H9 (cell line): ENCODE results near the gene PRDM8. TPM values are rescaled to one million over a fixed set of nuclear protein-coding genes. Genes with fewer than 3 reads are reported as not detected.
A peak's percentile ranks its signal among the peaks of the same experiment; 100 is the strongest.

Experiments
- DNase-seq: peaks from one replicate; pipeline ENCODE4 v3.0.0-alpha.2; 2017
- H2AFZ ChIP-seq: one replicate; pipeline ENCODE4 v1.6.1; 2013; ENCODE audit warnings: mild to moderate bottlenecking, low read length, control low read depth, moderate library complexity
- H2AK5ac ChIP-seq: 2 replicates; pipeline ENCODE4 v1.6.1; 2013; ENCODE audit warnings: low read length, control low read depth, mixed read lengths; ENCODE audit not compliant: insufficient read length
- H2BK120ac ChIP-seq: one replicate; pipeline ENCODE4 v1.6.1; 2013; ENCODE audit warnings: low read depth, mild to moderate bottlenecking, low read length, control low read depth, inconsistent platforms; ENCODE audit not compliant: poor library complexity, severe bottlenecking
- H2BK12ac ChIP-seq: 2 replicates; pipeline ENCODE4 v1.6.1; 2013; ENCODE audit warnings: low read length, control low read depth, mixed read lengths, low read depth; ENCODE audit not compliant: insufficient read length
- H2BK15ac ChIP-seq: 2 replicates; pipeline ENCODE4 v1.6.1; 2013; ENCODE audit warnings: low read depth, low read length, control low read depth
- H2BK20ac ChIP-seq: one replicate; pipeline ENCODE4 v1.6.1; 2013; ENCODE audit warnings: low read depth, mild to moderate bottlenecking, low read length, control low read depth, inconsistent platforms; ENCODE audit not compliant: poor library complexity, severe bottlenecking
- H2BK5ac ChIP-seq: 2 replicates; pipeline ENCODE4 v1.6.1; 2013; ENCODE audit warnings: low read length, control low read depth, mixed read lengths; ENCODE audit not compliant: insufficient read length
- H3K14ac ChIP-seq: 2 replicates; pipeline ENCODE4 v1.6.1; 2013; ENCODE audit warnings: low read length, control low read depth; ENCODE audit not compliant: insufficient read depth
- H3K18ac ChIP-seq: 2 replicates; pipeline ENCODE4 v1.6.1; 2013; ENCODE audit warnings: low read depth, mild to moderate bottlenecking, mixed read lengths, low read length, control low read depth; ENCODE audit not compliant: insufficient read length
- H3K23ac ChIP-seq: 2 replicates; pipeline ENCODE4 v1.6.1; 2013; ENCODE audit warnings: low read length, control low read depth, mixed read lengths, low read depth; ENCODE audit not compliant: insufficient read length
- H3K23me2 ChIP-seq: 2 replicates; pipeline ENCODE4 v1.6.1; 2013; ENCODE audit warnings: low read depth, mild to moderate bottlenecking, mixed read lengths, low read length, control low read depth; ENCODE audit not compliant: insufficient read length, poor library complexity, severe bottlenecking
- H3K27ac ChIP-seq: 2 replicates; pipeline ENCODE4 v1.5.1; 2013; ENCODE audit warnings: low read length, control low read depth, mixed read lengths, low read depth; ENCODE audit not compliant: insufficient read length
- H3K27me3 ChIP-seq: 2 replicates; pipeline ENCODE4 v1.6.1; 2013; ENCODE audit warnings: low read length, control low read depth, inconsistent platforms; ENCODE audit not compliant: insufficient read depth
- H3K4ac ChIP-seq: 2 replicates; pipeline ENCODE4 v1.6.1; 2013; ENCODE audit warnings: low read depth, mild to moderate bottlenecking, control low read depth, inconsistent platforms, low read length, moderate library complexity
- H3K4me1 ChIP-seq: 2 replicates; pipeline ENCODE4 v1.6.1; 2013; ENCODE audit warnings: low read length, control low read depth, inconsistent platforms; ENCODE audit not compliant: insufficient read depth
- H3K4me2 ChIP-seq: 2 replicates; pipeline ENCODE4 v1.6.1; 2013; ENCODE audit warnings: low read length, control low read depth, mixed read lengths; ENCODE audit not compliant: insufficient read length, insufficient read depth
- H3K56ac ChIP-seq: 2 replicates; pipeline ENCODE4 v1.6.1; 2013; ENCODE audit warnings: low read depth, mild to moderate bottlenecking, mixed read lengths, low read length, control low read depth; ENCODE audit not compliant: insufficient read length
- H3K79me1 ChIP-seq: 2 replicates; pipeline ENCODE4 v1.6.1; 2013; ENCODE audit warnings: low read depth, mild to moderate bottlenecking, moderate library complexity, low read length, control low read depth, inconsistent platforms; ENCODE audit not compliant: insufficient read depth, poor library complexity, severe bottlenecking
- H3K79me2 ChIP-seq: 2 replicates; pipeline ENCODE4 v1.6.1; 2013; ENCODE audit warnings: low read length, control low read depth, inconsistent platforms; ENCODE audit not compliant: insufficient read depth
- H3K9ac ChIP-seq: 2 replicates; pipeline ENCODE4 v1.6.1; 2013; ENCODE audit warnings: low read length, control low read depth, mixed read lengths; ENCODE audit not compliant: insufficient read length; ENCODE audit errors: extremely low read depth
- H3K9me3 ChIP-seq: one replicate; pipeline ENCODE4 v1.6.1; 2013; ENCODE audit warnings: low read depth, low read length, inconsistent platforms; ENCODE audit not compliant: control insufficient read depth
- H3T11ph ChIP-seq: one replicate; pipeline ENCODE4 v1.6.1; 2013; ENCODE audit warnings: mild to moderate bottlenecking, low read length, control low read depth, inconsistent platforms
- H4K20me1 ChIP-seq: one replicate; pipeline ENCODE4 v1.6.1; 2013; ENCODE audit not compliant: control insufficient read depth, insufficient read length, insufficient read depth
- H4K5ac ChIP-seq: 2 replicates; pipeline ENCODE4 v1.6.1; 2013; ENCODE audit warnings: low read depth, mild to moderate bottlenecking, mixed read lengths, low read length, control low read depth; ENCODE audit not compliant: insufficient read length
- H4K8ac ChIP-seq: replicated peaks from 2 replicates; pipeline ENCODE4 v1.6.1; 2013; ENCODE audit warnings: low read length, control low read depth, mixed read lengths, low read depth; ENCODE audit not compliant: insufficient read length
- H4K91ac ChIP-seq: 2 replicates; pipeline ENCODE4 v1.6.1; 2013; ENCODE audit warnings: low read depth, mild to moderate bottlenecking, moderate library complexity, mixed read lengths, low read length, control low read depth; ENCODE audit not compliant: insufficient read length
- H3K27ac Mint-ChIP-seq, 3 experiments: 2 replicates in 2 of 3; 3 replicates in 1 of 3; pipeline ENCODE4 v1.8.0; 2020 to 2021; ENCODE audit warnings: mixed read lengths in 3 of 3, mild to moderate bottlenecking in 1 of 3, moderate library complexity in 1 of 3
- H3K27me3 Mint-ChIP-seq: 2 replicates; pipeline ENCODE4 v1.8.0; 2021; ENCODE audit warnings: low read depth, mild to moderate bottlenecking, moderate library complexity, mixed read lengths
- H3K36me3 Mint-ChIP-seq, 3 experiments: 2 replicates in 2 of 3; 3 replicates in 1 of 3; pipeline ENCODE4 v1.8.0; 2020 to 2021; ENCODE audit warnings: low read depth in 3 of 3, mixed read lengths in 3 of 3; ENCODE audit not compliant: insufficient read depth in 1 of 3
- H3K4me1 Mint-ChIP-seq, 2 experiments: 2 replicates each; pipeline ENCODE4 v1.8.0; 2020; ENCODE audit warnings: mixed read lengths in 2 of 2
- H3K4me3 Mint-ChIP-seq, 2 experiments: 2 replicates in 1 of 2; 3 replicates in 1 of 2; pipeline ENCODE4 v1.8.0; 2020 to 2021; ENCODE audit warnings: mild to moderate bottlenecking in 2 of 2, mixed read lengths in 2 of 2, moderate library complexity in 1 of 2
- H3K9me3 Mint-ChIP-seq, 2 experiments: 2 replicates in 1 of 2; 3 replicates in 1 of 2; pipeline ENCODE4 v1.8.0; 2020; ENCODE audit warnings: mild to moderate bottlenecking in 2 of 2, mixed read lengths in 2 of 2, moderate library complexity in 1 of 2
- CTCF ChIP-seq: fragments of 200-600 bp; sonication (generic); conservative IDR thresholded peaks from 3 replicates; pipeline ENCODE4 v1.8.0; 2021; ENCODE audit warnings: antibody characterized with exemption, mild to moderate bottlenecking
- WGBS: extraction: QIAGEN DNeasy Blood & Tissue Kit; methylation state at CpG from one replicate; pipeline ENCODE4 v1.1.7; 2013; ENCODE audit warnings: missing lambda C conversion rate, low lambda C conversion rate, mixed read lengths; ENCODE audit not compliant: insufficient read length; ENCODE audit errors: extremely low coverage; 5-methylcytosine and 5-hydroxymethylcytosine counted together
- total RNA-seq: library from RNA; stranded (reverse); gene quantifications from 2 replicates; pipeline ENCODE4 v1.2.1, GENCODE V29; 2021

The PRDM8 gene
- total RNA-seq, 1 experiment from 2014 or later: not detected

GRCh38 chr4:80202190-80202711 is 4.9 kb downstream of the PRDM8 start:
- Histone ChIP-seq H3K9me3 (no peaks in the 10 kb centered on the region), H4K20me1 (no peaks in the 10 kb centered on the region), H2AK5ac (no peak overlapping the region), H2BK12ac (no peak overlapping the region), H3K27ac (no peak overlapping the region), H3K79me2 (no peaks in the 10 kb centered on the region), H2BK120ac (no peak overlapping the region), H2BK15ac (no peak overlapping the region; the same call in 1 of the 2 replicates), H3K4ac (no peak overlapping the region), H3K79me1 (no peaks in the 10 kb centered on the region), H3K4me2 (peak overlapping the region; percentile 52), H3K23me2 (peaks cover 9% of the 10 kb centered on the region), H3K4me1 (peaks cover 2% of the 10 kb centered on the region; the same call in 1 of the 2 replicates), H3K18ac (no peak overlapping the region), H2BK20ac (no peak overlapping the region), H2BK5ac (no peak overlapping the region), H3K23ac (no peak overlapping the region), H3K56ac (no peak overlapping the region), H3T11ph (no peak overlapping the region), H3K9ac (no peak overlapping the region), H4K5ac (no peak overlapping the region), H4K8ac (no peak overlapping the region), H4K91ac (no peak overlapping the region), H3K27me3 (peaks cover 86% of the 10 kb centered on the region), H2AFZ (no peak overlapping the region), H3K14ac (no peak overlapping the region)
- Mint-ChIP-seq H3K4me3 (peak overlapping the region; percentile 53 to 76), H3K4me1 (peaks cover 15 to 33% of the 10 kb centered on the region in 2 experiments), H3K27ac (no peak overlapping the region), H3K27me3 (peaks cover 96% of the 10 kb centered on the region), H3K9me3 (peaks cover 3 to 15% of the 10 kb centered on the region in 2 experiments), H3K36me3 (no peaks in the 10 kb centered on the region)
- peak; percentile 86 for TF ChIP-seq CTCF
- no CpG with 5 or more reads among the region's 58 CpGs for WGBS
- peak; percentile 82 for DNase-seq
